Neuronal stem cell (in vitro differentiated cells): ENCODE measurements around the gene ZC2HC1C.

Experiments used
- DNase-seq: peaks from one replicate; pipeline ENCODE4 v3.0.0-alpha.2; 2013; ENCODE audit warnings: low spot score
- H2AFZ ChIP-seq: one replicate; pipeline ENCODE4 v1.6.1; 2013; ENCODE audit warnings: mild to moderate bottlenecking, low read length, inconsistent platforms
- H2AK5ac ChIP-seq: 2 replicates; pipeline ENCODE4 v1.6.1; 2013; ENCODE audit warnings: low read depth, mild to moderate bottlenecking, inconsistent platforms, low read length, moderate library complexity, mixed read lengths
- H2BK120ac ChIP-seq: 2 replicates; pipeline ENCODE4 v1.6.1; 2013; ENCODE audit warnings: low read depth, mild to moderate bottlenecking, inconsistent platforms, low read length, moderate library complexity, mixed read lengths
- H2BK12ac ChIP-seq: one replicate; pipeline ENCODE4 v1.6.1; 2013; ENCODE audit warnings: low read length, inconsistent platforms
- H2BK15ac ChIP-seq: 2 replicates; pipeline ENCODE4 v1.6.1; 2013; ENCODE audit warnings: mild to moderate bottlenecking, low read length, inconsistent platforms, mixed read lengths
- H2BK5ac ChIP-seq: one replicate; pipeline ENCODE4 v1.6.1; 2013; ENCODE audit warnings: inconsistent platforms, mild to moderate bottlenecking, low read length, moderate library complexity
- H3K14ac ChIP-seq: one replicate; pipeline ENCODE4 v1.6.1; 2013; ENCODE audit warnings: low read length, inconsistent platforms
- H3K18ac ChIP-seq: 2 replicates; pipeline ENCODE4 v1.6.1; 2013; ENCODE audit warnings: low read length, inconsistent platforms
- H3K23ac ChIP-seq: 2 replicates; pipeline ENCODE4 v1.6.1; 2013; ENCODE audit warnings: low read depth, mild to moderate bottlenecking, mixed read lengths, low read length, inconsistent platforms; ENCODE audit not compliant: poor library complexity
- H3K27ac ChIP-seq: replicated peaks from 3 replicates; pipeline ENCODE4 v1.5.1; 2013; ENCODE audit warnings: low read length, inconsistent platforms
- H3K27me3 ChIP-seq, 3 experiments: 2 replicates each; pipeline ENCODE4 v1.6.1; 2013; ENCODE audit warnings: low read length in 3 of 3, mild to moderate bottlenecking in 2 of 3, inconsistent platforms in 1 of 3, low read depth in 1 of 3, mixed read lengths in 1 of 3, moderate library complexity in 1 of 3; ENCODE audit not compliant: control insufficient read depth in 3 of 3, insufficient read depth in 3 of 3
- H3K36me3 ChIP-seq, 2 donors: replicated peaks in 1 of 2; 2 replicates each; pipeline ENCODE4 v1.6.1; 2013; ENCODE audit warnings: low read length in 2 of 2; ENCODE audit not compliant: control insufficient read depth in 2 of 2, insufficient read depth in 2 of 2
- H3K4ac ChIP-seq: 2 replicates; pipeline ENCODE4 v1.6.1; 2013; ENCODE audit warnings: inconsistent platforms, mild to moderate bottlenecking, low read length, moderate library complexity
- H3K4me1 ChIP-seq, 2 donors: 1 replicate in 1 of 2; 2 replicates in 1 of 2; pipeline ENCODE4 v1.6.1; 2013; ENCODE audit warnings: low read length in 2 of 2, low read depth in 1 of 2; ENCODE audit not compliant: control insufficient read depth in 2 of 2, insufficient read depth in 1 of 2
- H3K4me2 ChIP-seq: one replicate; pipeline ENCODE4 v1.6.1; 2013; ENCODE audit warnings: mild to moderate bottlenecking, low read length, inconsistent platforms; ENCODE audit not compliant: insufficient read depth, poor library complexity, severe bottlenecking
- H3K4me3 ChIP-seq, 2 donors: 2 replicates each; pipeline ENCODE4 v1.5.1; 2013; ENCODE audit warnings: low read length in 2 of 2, mild to moderate bottlenecking in 2 of 2, inconsistent platforms in 1 of 2, moderate library complexity in 1 of 2
- H3K79me1 ChIP-seq: one replicate; pipeline ENCODE4 v1.6.1; 2013; ENCODE audit warnings: low read depth, mild to moderate bottlenecking, inconsistent platforms, low read length, moderate library complexity
- H3K9ac ChIP-seq: one replicate; pipeline ENCODE4 v1.6.1; 2013; ENCODE audit warnings: mild to moderate bottlenecking, low read depth, low read length, inconsistent platforms; ENCODE audit not compliant: poor library complexity
- H3K9me3 ChIP-seq, 2 donors: replicated peaks in 1 of 2; 2 replicates each; pipeline versions ENCODE3 to v1.6.1; 2013; ENCODE audit warnings: low read length in 2 of 2, mild to moderate bottlenecking in 2 of 2, inconsistent platforms in 1 of 2, low read depth in 1 of 2, mixed read lengths in 1 of 2, moderate library complexity in 1 of 2; ENCODE audit not compliant: control insufficient read depth in 2 of 2, insufficient read depth in 1 of 2
- H4K8ac ChIP-seq: one replicate; pipeline ENCODE4 v1.6.1; 2013; ENCODE audit warnings: low read depth, mild to moderate bottlenecking, inconsistent platforms, low read length, moderate library complexity
- H4K91ac ChIP-seq: one replicate; pipeline ENCODE4 v1.6.1; 2013; ENCODE audit warnings: low read length, low read depth, mild to moderate bottlenecking, inconsistent platforms; ENCODE audit not compliant: poor library complexity
- WGBS, 2 donors: extraction: QIAGEN DNeasy Blood & Tissue Kit; methylation state at CpG; one replicate each; pipeline ENCODE4 v1.1.7; 2013; ENCODE audit warnings: missing lambda C conversion rate in 2 of 2, mixed read lengths in 1 of 2; ENCODE audit not compliant: insufficient read length in 2 of 2, insufficient replicate concordance in 1 of 2; ENCODE audit errors: extremely low coverage in 2 of 2; 5-methylcytosine and 5-hydroxymethylcytosine counted together

The ZC2HC1C gene

GRCh38 chr14:75088566-75089373 is 19.3 kb downstream of the ZC2HC1C start:
- Histone ChIP-seq H4K91ac (no peak overlapping the region), H4K8ac (no peak overlapping the region), H3K79me1 (no peaks in the 10 kb centered on the region), H3K27me3 (no peaks in the 10 kb centered on the region), H2BK12ac (no peak overlapping the region), H2BK15ac (no peak overlapping the region), H3K4me2 (no peak overlapping the region), H3K9me3 (no peaks in the 10 kb centered on the region), H3K36me3 (peaks cover 27 to 60% of the 10 kb centered on the region in 2 donors), H2AFZ (peak overlapping the region; percentile 53), H2BK120ac (no peak overlapping the region), H3K9ac (no peak overlapping the region), H3K4ac (no peak overlapping the region), H3K18ac (no peak overlapping the region), H3K4me1 (no peaks in the 10 kb centered on the region), H3K14ac (no peak overlapping the region), H3K27ac (no peak overlapping the region), H3K23ac (no peak overlapping the region), H2AK5ac (no peak overlapping the region), H2BK5ac (no peak overlapping the region), H3K4me3 (no peak overlapping the region)
- peak; percentile 33 for DNase-seq
- WGBS, 2 donors = no CpG with 5 or more reads among the region's 7 CpGs

- Histone ChIP-seq H2BK5ac (no peak overlapping the region), H3K9me3 (no peaks in the 10 kb centered on the region), H3K4me3 (no peak overlapping the region), H3K4me1 (no peaks in the 10 kb centered on the region), H3K4ac (no peak overlapping the region), H3K23ac (no peak overlapping the region), H2BK120ac (no peak overlapping the region), H2BK15ac (no peak overlapping the region), H4K8ac (no peak overlapping the region), H2AFZ (no peak overlapping the region), H3K79me1 (no peaks in the 10 kb centered on the region), H3K36me3 (peaks cover 18 to 59% of the 10 kb centered on the region in 2 donors), H3K4me2 (no peak overlapping the region), H2AK5ac (no peak overlapping the region), H3K18ac (no peak overlapping the region), H3K27ac (no peak overlapping the region), H3K9ac (no peak overlapping the region), H3K14ac (no peak overlapping the region), H2BK12ac (no peak overlapping the region), H3K27me3 (no peaks in the 10 kb centered on the region), H4K91ac (no peak overlapping the region)
- WGBS, 2 donors = no CpG with 5 or more reads among the region's 3 CpGs
- no peak for DNase-seq
These were observed 20.9 kb downstream of the ZC2HC1C start for GRCh38 chr14:75090353-75090752.

- H3K23ac ChIP-seq = no peak overlapping the region
- no peak overlapping the region for H3K4me3 ChIP-seq
- no peak overlapping the region for H2BK5ac ChIP-seq
- H3K4ac ChIP-seq = no peak overlapping the region
- H2BK15ac ChIP-seq = no peak overlapping the region
- no peak overlapping the region for H2AFZ ChIP-seq
- H4K91ac ChIP-seq = no peak overlapping the region
- no peaks in the 10 kb centered on the region for H3K9me3 ChIP-seq
- H2AK5ac ChIP-seq = no peak overlapping the region
- H2BK12ac ChIP-seq = no peak overlapping the region
- no peaks in the 10 kb centered on the region for H3K27me3 ChIP-seq
- H3K18ac ChIP-seq = no peak overlapping the region
- no peak overlapping the region for H3K4me2 ChIP-seq
- WGBS, 2 donors = no CpG with 5 or more reads among the region's 8 CpGs
- no peak overlapping the region for H3K14ac ChIP-seq
- peaks cover 18 to 57% of the 10 kb centered on the region in 2 donors for H3K36me3 ChIP-seq
- no peak for DNase-seq
- no peak overlapping the region for H3K9ac ChIP-seq
- H2BK120ac ChIP-seq = no peak overlapping the region
- H3K79me1 ChIP-seq = no peaks in the 10 kb centered on the region
- H3K27ac ChIP-seq = no peak overlapping the region
- no peaks in the 10 kb centered on the region for H3K4me1 ChIP-seq
- H4K8ac ChIP-seq = no peak overlapping the region
These were observed 21.8 kb downstream of the ZC2HC1C start for GRCh38 chr14:75091251-75091650.

GRCh38 chr14:75092698-75093097 is 23.3 kb downstream of the ZC2HC1C start:
- Histone ChIP-seq H4K8ac (no peak overlapping the region), H3K27me3 (no peaks in the 10 kb centered on the region), H3K9ac (no peak overlapping the region), H2AFZ (no peak overlapping the region), H3K4me3 (no peak overlapping the region), H2BK12ac (no peak overlapping the region), H3K4ac (no peak overlapping the region), H2BK120ac (no peak overlapping the region), H3K4me1 (peaks cover 0 to under 1% of the 10 kb centered on the region in 2 donors), H2BK15ac (no peak overlapping the region), H3K18ac (no peak overlapping the region), H3K23ac (no peak overlapping the region), H3K79me1 (no peaks in the 10 kb centered on the region), H2AK5ac (no peak overlapping the region), H3K27ac (no peak overlapping the region), H3K4me2 (no peak overlapping the region), H2BK5ac (no peak overlapping the region), H3K36me3 (peaks cover 14 to 59% of the 10 kb centered on the region in 2 donors), H4K91ac (no peak overlapping the region), H3K9me3 (no peaks in the 10 kb centered on the region), H3K14ac (no peak overlapping the region)
- WGBS, 2 donors = no CpG with 5 or more reads among the region's 2 CpGs
- DNase-seq = no peak
